HG02870 (cell line): ENCODE measurements around the gene PRR33.

Experiments used
- ATAC-seq: cut with Tn5 transposase; IDR thresholded peaks from one replicate; pipeline ENCODE4 v1.9.1; 2021; ENCODE audit warnings: mild to moderate bottlenecking, moderate library complexity; ENCODE audit not compliant: unreplicated experiment

The PRR33 gene

DNA sequence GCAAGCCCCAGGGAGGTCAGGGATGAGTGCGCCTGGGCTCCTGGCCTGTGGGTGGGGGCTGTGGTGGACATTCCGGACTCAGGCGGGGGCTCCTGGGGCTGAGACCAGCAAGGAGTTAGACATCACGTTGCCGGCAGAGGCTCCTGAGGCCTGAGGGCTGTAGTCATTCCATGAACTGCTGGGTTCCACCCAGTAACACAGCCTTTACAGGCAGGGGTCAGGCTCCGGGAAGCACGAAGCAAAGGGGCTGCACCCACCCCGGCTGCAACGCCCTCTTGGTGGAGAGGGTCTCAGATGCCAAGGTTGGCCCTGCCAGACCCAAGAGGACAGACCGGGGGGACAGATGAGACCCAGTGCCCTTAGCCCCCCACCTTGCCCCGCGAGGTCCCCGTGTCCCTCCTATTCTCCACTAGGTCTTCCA is 36.8 kb upstream of the PRR33 start:
- ATAC-seq, result no peak

DNA sequence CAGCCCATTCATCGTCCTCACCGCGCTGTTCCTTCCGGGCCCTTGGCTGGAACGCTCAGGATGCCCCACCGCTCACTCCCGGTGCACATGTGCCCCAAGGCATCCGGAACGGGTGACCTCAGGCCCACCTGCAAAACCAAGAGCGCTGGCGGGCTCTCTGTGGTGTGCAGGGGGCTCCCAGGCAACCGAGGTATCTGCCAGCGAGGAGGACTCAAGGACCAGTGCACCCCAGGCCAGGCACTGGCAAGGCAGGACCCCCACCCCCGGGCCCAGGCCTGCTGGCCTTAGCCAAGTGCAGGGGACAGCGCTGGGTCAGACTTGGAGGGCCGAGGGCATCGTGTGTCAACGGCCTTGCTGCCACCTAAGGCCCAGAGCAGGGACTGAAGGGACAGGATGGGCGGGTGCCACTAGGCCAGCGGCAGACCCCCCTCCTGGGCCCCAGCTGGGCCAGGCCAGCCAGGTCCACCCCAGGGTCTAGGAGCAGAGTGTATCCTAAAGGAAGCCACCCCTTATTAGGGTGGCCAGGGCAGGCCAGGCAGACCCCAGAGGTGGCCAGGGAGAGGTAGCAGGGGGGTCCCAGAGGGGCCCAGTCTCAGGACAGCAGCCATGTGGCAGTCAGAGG is 36.3 kb upstream of the PRR33 start:
- no peak for ATAC-seq

DNA sequence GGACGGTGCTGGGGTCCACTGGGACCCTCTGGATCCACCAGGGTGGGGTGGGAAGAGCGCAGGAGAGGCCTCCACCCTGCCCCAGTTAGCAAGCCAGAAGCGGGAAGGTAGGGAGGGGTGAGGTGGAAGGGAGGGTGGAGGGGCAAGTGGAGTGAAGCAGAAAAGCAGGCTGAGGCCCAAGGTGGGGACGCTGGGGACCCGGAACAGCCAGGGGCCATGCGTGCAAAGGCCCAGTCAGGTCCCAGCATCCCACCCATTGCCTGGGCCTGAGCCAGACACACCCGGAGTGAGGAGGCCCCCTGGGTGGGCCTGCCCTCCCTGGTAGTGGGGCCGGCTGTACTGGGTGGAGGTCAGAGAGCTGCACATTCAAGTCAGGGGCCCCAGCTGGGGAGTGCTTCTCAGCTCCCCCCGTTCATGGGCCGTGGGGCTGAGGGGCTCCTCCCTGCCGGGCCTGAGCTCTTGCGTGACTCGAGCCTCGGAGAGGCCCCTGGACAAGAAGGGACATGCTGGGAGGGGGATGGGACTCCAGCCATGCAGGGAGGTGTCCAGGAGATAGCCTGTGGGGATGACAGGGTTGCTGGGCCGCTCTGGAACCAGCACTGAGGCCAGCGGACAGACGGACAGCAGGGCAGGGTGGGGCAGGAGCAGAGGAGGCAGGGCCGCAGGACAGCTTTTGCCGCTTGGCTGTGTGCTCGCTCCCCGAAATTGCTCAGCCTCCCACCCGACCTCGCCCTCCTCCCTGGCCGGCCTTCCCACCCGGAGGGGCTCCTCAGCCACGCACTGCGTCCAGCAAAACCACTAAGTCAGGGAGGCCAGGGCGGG is 35.5 kb upstream of the PRR33 start:
- no peak for ATAC-seq

DNA sequence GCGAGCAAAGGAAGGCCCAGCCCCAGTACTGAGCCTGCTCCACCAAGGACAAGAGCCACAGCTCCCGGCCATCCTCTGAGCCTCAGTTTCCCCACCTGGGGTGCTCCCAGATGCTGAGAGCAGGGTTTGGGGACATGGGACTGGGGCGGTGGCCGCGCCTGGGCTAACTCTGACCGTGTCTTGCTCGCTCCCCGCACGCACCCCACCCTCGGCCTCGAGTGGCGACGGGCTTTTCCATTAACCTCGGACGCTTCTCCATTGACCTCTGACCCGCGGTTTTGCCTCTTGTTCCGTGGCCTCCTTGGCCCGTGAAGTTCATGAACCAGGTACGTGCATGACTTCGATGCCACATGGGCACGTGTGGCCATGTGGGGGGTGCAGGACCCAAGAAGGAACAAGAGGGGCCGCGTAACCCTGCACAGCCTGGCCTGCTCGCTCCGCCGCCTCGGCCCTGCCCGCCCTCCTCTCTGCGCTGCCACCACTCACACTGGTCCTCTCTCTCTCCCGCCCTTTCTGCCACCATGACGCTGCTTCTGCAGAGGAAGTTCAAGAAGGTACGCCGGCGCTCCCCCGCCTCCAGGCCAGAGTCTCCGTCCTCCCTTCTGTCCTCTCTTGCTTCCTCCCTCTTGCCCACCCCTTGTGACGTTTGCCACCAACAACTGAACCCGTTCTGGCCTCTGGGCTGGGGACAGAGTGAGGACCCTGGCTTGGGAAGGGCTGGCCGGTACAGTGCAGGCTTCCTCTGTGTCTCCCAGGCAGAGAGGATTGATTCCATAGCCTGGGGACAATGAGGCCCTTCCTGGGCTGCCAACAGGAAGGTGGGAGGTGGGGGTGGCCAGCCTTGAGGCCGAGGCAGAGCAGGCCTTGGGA is 34.7 kb upstream of the PRR33 start:
- ATAC-seq, result no peak

DNA sequence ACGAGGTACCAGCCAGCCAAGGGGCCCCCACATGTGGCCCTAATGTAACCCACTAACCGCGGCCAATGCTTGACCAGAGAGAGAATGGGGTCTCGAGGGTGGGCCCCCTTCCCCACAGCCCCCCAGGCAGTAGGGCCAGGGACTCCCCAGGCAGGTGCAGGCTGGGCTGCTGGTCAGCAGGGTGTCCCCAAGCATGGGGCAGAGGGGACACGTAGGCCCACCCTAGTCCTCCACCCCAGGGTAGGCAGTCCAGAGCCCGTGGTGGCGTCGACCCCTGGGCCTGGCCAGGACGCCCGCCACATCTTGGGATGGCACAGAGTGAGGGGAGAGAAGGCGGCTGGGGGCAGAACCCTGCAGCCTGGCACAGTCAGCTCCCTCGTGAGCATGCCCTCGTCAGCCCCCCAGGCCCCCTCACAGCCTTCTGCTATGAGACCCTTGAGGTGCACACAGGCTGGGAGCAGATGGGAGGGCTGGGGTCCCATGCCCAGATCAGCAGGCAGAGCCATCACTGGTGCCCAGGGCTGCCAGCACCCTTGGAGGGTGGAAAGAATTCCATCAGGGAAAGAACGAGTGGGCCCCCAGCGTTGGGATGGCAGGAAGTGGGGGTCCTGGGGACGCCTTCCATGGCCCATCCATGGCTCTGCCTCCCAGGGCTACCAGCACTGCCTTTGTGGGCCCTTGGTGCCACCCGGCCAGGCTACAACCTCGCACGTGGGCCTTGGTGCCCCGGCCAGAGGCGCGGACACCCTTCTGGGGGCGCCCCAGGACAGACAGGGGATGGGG is 33.9 kb upstream of the PRR33 start:
- no peak for ATAC-seq

DNA sequence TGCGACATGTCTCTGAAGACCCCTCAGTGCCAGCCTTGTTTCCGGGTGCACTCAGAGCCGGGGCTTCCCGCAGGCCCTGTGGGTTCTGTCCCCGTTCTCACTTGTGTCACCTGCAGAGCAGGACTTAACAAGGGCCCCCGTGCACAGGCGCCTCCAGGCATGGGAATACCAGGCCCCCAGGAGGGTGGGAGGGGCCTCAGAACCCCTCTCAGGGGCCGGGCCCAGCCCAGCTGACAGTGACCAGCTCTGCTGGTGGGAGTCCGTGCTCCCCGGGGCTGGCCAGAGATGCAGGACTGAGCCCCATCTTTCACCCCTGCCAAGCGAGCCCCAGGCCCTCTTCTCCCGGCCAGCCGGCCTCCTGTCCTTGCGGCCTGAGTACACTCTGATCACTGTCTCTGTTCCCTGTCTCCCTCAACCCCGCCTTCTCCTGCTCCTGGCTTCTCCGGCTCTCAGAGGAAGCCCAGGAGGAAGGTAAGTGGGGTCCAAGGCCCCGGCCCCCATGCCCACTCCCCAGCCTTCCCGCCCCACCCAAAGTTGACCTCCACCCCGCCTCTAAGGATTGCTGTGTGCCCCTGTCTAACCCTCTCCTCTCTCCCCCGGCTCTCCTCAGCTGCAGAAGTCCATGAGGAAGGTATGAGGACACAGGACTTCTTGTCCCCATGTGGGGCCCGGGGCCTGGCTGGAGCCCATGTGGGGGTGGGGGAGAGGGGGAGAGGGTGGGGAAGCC is 33.1 kb upstream of the PRR33 start:
- no peak for ATAC-seq

DNA sequence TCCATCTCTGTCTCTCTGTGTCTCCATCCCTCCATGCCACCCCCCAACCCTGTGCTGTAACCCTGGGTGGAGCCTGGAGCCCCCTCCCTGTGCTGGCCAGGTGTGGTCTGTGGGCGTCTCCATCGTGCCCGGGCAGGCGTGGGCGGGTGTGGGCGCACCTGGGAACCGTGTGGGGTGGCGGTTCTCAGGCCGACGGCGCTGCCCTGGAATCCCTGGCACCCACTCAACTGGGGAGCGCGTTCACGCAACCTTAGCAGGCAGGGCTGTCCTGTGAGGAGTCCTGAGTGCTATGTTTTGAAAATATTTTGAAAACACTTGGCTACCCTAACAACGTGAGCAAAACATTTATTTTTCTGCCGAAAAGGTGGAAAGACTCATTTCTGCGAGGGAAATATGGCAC is 32.5 kb upstream of the PRR33 start:
- no peak for ATAC-seq

DNA sequence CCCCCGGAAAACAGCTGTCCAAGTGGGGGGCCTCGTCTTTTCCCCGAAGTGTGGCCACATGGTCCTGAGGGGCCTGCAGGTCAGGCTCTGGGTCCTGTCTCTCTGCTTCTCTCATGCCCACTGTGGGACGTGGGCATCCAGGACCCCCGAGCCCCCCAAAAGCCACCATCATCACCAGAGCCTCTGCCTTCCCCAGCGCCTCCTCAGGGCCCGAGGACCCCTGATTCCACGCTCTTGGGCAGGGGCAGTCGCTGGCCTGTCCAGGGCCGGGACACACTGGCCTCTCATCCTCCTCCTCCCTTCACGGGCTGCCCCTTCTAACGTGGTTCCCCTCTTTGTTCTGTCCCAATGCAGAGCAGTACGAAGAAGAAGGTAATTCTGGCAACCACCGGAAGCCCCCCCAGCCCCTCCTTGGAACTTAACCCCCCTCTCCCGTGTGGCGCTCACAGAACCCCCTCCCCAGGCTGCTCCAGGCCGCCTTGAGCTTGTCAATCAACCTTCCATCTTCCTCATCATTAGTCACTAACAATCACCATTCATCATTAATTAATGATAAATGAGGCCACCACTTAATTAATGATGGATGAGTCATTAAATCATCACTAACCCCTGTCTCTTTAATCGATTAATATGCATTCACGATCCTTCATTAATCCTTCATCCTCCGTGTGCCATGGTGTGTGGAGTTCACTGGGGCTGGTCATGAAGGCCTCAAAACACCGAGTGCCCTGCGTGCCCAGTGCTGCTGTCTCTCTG is 31.7 kb upstream of the PRR33 start:
- ATAC-seq, result no peak

DNA sequence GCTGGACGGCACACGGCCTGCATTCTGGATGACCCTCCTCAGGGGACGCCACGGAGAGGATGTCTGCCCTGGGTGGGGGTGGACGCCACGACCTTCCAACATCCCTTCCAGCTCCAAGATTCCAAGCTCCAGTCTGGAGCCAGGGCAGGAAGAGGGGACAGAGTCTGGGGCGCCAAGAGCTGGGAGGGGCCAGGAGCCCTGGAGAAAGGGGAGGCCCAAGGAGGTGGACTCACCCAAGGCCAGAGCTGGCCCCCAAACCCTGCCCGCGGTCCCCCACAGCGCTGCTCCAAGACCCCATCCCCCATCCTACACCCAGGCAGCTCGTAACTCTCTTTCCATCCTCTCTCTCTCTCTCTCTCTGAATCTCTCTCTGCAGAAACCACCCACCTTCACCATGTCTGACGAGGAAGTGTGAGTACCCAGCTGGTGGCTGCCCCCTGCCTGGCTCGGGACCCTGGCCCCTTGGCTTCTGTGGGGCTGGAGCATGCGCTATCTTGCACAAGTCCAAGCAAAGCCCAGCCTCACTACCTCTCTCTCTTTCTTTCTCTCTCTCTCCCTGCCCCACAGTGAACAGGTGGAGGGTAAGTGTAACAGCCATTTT is 30.9 kb upstream of the PRR33 start:
- ATAC-seq, result no peak

DNA sequence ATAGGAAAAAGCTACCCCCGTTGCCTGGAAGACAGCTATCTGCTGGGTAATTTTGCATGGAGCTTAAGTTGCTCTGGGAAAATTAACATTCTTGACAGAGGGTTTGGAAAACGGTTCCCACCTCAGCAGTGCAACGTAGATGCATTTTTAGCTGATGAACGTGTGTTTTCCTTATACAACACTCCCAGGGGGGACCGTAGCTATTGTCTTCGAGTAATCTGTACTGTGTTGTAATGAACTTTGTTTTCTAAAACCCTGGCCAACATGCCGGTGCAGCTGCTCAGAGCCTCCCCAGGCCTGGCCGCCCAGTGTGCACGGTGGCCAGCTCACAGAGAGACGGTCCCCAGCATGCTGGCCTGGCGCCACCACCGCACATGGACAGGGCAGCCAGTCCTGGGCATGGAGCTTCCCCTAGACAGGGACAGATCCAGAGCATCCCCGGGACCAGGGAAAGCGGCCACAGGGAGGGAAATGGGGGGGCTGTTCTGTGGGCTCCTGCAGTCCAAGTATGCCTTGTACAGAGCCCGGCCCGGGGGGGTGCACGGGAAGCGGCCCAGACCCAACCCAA is 30.0 kb upstream of the PRR33 start:
- no peak for ATAC-seq

DNA sequence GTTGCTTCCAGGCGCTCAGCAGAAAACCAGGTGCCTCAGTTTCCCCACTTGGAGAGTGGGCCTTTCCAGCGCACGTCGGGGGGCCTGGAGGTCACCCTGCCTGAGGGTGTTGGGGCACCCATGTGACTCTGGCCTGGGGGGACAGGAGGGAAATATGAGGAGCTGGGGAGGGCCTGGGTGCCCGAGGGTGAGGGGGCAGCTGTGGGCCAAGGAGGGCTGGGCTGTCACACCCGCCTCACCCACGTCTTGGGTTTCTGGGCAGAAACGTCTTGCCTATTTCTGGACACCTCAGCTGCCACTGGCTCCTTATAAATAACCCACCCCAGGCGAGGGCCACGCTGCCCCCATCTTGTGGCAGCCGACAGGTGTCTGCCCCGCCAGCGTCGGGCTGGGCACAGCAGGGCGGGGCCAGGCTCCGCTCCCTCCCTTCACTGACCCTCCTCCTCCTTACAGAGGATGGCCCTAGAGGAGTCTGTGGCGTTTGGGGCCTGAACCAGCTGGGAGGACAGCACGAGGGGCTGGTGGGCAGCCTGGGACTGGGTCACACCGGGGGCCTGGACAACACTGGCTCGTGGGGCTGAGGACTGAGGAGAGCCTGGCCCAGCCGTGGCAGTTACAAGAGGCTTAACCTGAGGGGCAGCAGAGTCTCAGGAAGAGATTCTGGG is 29.3 kb upstream of the PRR33 start:
- ATAC-seq, result no peak

DNA sequence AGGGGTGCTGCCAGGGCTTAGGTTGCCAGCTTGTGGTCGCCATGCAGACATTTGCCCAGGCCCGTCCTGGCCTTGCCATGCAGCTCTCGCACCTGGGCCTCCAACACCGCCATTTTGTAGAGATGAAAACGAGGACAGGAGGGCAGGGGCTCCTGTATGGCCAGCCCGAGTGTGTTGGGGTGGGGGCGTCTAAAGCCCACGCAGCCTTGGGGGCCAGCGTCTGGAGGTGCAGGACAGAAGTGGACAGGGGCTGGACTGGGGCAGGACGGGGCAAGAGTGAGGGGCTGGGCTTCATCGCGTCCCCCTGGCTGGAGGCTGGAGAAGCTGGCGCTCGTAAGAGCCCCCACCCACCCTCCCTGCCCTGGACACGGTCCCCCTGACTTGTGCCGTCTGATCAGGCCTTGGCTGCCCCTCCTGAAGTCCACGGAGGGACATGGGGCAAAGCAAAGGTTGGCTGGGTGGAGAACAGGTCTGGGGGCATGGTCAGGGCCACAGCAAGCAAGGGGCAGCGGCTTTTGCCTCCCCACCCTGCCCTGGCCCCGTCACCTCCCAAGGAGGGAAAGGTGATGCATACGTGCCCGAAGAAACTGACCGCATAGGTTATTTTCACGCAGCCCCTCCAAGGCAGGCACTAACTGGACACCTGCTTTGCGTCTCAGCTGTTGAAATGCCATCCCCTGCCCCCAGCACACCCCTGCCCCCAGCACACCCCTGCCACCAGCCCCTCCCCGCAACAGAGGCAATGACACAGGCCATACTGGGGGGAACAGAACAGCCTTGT is 28.6 kb upstream of the PRR33 start:
- ATAC-seq, result no peak

DNA sequence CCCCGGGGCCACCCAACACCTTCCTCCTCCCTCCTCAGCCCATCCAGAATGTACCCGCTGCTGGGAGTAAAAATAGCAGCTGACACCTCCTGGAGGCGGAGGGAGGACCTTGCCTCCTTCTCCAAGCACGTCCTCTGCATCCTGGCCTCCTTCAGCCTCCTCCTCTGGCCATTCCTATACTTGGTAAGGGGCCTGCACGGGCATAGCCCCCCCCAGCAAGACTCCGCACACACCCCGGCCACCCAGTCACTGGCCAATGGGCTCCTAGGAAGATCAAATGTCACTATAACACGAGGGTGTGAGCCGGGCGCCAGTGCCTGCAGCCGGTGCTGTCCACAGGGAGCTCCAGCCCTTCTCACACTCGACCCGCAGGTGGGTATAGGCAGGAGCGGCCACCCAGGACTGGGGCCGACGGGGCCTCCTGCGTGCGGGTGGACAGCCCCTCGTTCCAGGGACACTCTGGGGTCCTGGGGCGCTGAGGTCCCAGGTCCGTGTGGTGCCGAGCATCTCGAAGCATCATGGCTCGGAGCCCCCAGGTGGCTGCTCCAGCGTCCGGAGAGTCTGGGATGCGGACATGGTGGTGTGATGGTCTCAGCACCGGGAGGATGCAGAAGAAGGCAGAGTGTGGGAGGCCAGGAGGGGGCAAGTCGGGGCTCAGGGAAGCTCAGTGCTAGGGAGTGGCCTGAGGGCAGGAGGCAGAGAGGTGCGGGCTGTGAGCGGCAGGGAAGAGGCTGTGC is 27.9 kb upstream of the PRR33 start, which contains the start of gene TNNT3:
TSS of gene TNNT3 (plus strand) at position 313 of the 737 bp plus-strand sequence. CDS start 3,172 bp downstream, outside the sequence.
- ATAC-seq, result no peak

DNA sequence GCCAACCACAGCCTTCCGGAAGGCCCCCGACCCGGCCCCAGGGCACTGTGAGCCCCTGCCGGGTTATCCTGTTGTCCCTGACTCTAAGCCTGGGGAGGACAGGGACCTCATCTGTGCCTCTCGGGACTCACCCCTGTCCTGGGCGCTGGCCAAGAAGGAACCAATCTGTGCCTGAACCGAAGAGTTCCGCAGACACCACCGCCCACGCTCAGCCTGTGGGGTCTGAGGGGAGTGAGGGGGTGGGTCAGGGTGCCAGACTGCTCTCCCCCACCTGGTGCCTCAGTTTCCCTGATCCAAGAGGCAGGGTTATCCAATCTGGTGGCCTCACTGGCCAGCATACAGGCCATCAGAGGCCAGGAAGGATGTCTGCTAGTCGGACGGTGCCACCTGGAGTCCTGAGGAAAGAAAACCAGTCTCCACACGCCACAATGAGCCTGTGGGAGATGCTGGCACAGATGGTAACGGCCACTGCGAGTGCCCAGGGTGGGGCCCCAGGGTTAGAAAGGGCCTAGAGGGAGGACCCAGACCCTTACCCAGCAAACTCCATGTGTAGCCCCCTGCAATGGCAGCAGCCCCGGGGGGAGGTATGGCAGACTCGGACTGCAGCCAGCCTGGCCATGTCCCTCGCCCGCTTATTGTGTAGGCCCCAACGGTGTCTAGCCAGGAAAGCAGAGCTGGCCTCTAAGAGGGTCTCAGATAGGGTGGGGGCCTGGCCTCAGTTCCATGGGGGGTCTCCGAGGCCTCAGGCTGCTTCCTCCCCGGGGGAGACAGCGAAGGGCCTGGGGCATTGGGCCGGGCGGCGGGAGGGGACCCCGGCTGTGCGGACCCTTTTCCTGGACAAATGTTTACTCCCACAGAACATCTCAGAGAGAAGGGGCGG is 27.0 kb upstream of the PRR33 start:
- ATAC-seq, result no peak

DNA sequence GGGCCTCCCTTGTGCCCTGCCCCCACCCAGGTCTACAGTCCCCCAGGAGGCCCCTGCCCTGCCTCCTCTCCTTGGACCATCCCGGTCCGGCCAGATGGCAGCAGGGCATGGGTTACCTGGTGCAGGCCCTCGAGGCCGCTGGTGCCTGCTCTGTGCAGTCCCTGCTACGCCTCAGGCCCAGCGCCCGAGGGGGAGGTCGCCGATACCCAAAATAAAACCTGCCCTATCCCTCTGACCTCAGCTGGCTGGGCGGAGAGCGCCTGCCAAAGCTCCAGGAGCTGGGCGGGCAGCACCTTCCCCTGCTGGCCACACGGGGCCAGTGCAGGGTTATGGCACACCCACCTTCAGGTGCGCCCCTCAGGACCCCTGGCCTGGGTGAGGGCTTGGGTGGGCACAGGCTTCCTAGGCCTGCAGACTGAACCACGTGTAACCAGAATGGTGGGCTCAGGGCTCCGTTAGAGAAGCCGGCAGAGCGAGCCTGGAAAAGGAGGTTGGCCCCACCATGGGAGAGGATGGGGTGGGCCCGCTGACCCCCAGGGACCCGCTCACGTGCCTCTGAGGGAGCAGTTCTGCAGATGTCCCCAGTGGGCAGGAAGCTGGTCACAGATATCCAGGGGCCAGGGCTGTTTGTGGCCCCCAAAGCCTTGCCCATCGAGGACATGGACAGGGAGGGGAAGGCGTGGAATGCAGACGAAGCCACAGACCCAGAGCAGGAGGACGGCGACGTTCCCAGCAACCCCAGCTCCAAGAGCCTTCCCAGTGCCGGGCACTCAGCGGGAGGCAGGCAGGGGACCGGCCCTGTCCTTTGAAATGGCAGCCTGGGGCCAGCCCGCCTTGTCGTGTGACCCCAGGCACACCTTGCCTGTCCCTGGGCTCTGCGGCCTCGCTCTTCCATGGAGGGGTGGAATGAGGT is 26.1 kb upstream of the PRR33 start:
- ATAC-seq, result no peak
